ENCODE measurements around the gene CRIP3.

GRCh38 chr6:43336382-43336781, 27.8 kb upstream of the CRIP3 start:
- TF ChIP-seq POLR2A (IDR thresholded peaks at IDR 0.05; ENCODE audit: low read length) (no peak), GATA1 (IDR thresholded peaks at IDR 0.05; ENCODE audit: low read depth, low read length) (no peak)
